Endothelial cell of umbilical vein (primary cell): ENCODE results near the gene PRR5L. TPM values are rescaled to one million over a fixed set of nuclear protein-coding genes. Genes with fewer than 3 reads are reported as not detected.

Experiments used
- BruUV-seq: library from RNA; stranded (reverse); fragments of 400-500 nt; replicated peaks from 2 replicates; lab custom pipeline; 2021; lab: Mats Ljungman, UMichigan
- CTCF ChIA-PET: fragments of 300-600, 350-600 bp; sonication (Branson Sonifier 250); formaldehyde crosslinking; loops from one replicate; lab custom pipeline; 2021; ENCODE audit warnings: antibody characterized with exemption, inconsistent platforms; lab: Charles Lee
- POLR2A ChIA-PET: fragments of 300-600, 350-600 bp; sonication (Branson Sonifier 250); formaldehyde crosslinking; loops from one replicate; lab custom pipeline; 2021; ENCODE audit warnings: antibody characterized with exemption, inconsistent platforms; lab: Charles Lee
- DNase-seq: peaks from one replicate; pipeline ENCODE4 v3.0.0-alpha.2; 2011; ENCODE audit warnings: low read depth, low spot score
- FAIRE-seq: peaks from 2 replicates; lab custom pipeline; 2011; peaks lifted over from hg19 to GRCh38; lab: Jason Lieb, UNC
- H2AFZ ChIP-seq: 2 replicates; pipeline ENCODE4 v1.6.0; 2012; ENCODE audit warnings: low read depth, low read length, control low read depth, inconsistent platforms
- H3K27ac ChIP-seq: 2 replicates; pipeline ENCODE4 v1.5.1; 2011; ENCODE audit warnings: low read depth, mild to moderate bottlenecking, control low read depth, low read length, moderate library complexity; ENCODE audit not compliant: insufficient read depth
- H3K27me3 ChIP-seq, 2 experiments: 2 replicates each; pipeline versions ENCODE4 v1.6.0 to v1.6.1; 2011; ENCODE audit warnings: low read length in 2 of 2, mixed read lengths in 1 of 2; ENCODE audit not compliant: control insufficient read depth in 2 of 2, insufficient read depth in 2 of 2
- H3K36me3 ChIP-seq, 2 experiments: 2 replicates in 1 of 2; 3 replicates in 1 of 2; pipeline ENCODE4 v1.5.1; 2011; ENCODE audit warnings: low read length in 2 of 2, mild to moderate bottlenecking in 1 of 2, moderate library complexity in 1 of 2; ENCODE audit not compliant: control insufficient read depth in 2 of 2, insufficient read depth in 2 of 2; ENCODE audit errors: extremely low read depth in 1 of 2
- H3K4me1 ChIP-seq: 3 replicates; pipeline ENCODE4 v1.5.1; 2011; ENCODE audit warnings: mild to moderate bottlenecking, low read length; ENCODE audit not compliant: control insufficient read depth, insufficient read depth; ENCODE audit errors: extremely low read depth
- H3K4me2 ChIP-seq: 2 replicates; pipeline ENCODE4 v1.6.1; 2011; ENCODE audit warnings: low read length, control low read depth, mixed read lengths; ENCODE audit not compliant: insufficient read depth
- H3K4me3 ChIP-seq, 3 experiments: fragments of 200-600 bp in 1 of 3; sonication (generic), shearing (Covaris generic) in 1 of 3; replicated peaks in 1 of 3; 2 replicates each; pipeline ENCODE4 v1.5.1; 2011 to 2016; ENCODE audit warnings: control low read depth in 3 of 3, low read length in 3 of 3, mild to moderate bottlenecking in 2 of 3, inconsistent platforms in 1 of 3, low read depth in 1 of 3, moderate library complexity in 1 of 3; ENCODE audit not compliant: insufficient read depth in 1 of 3
- H3K79me2 ChIP-seq: 2 replicates; pipeline ENCODE4 v1.6.0; 2012; ENCODE audit warnings: low read length, inconsistent platforms; ENCODE audit not compliant: control insufficient read depth, insufficient read depth
- H3K9ac ChIP-seq: replicated peaks from 2 replicates; pipeline ENCODE3; 2011; ENCODE audit warnings: low read length, control low read depth; ENCODE audit not compliant: insufficient read depth; ENCODE audit errors: extremely low read depth
- H3K9me1 ChIP-seq: replicated peaks from 3 replicates; pipeline ENCODE4 v1.6.0; 2011; ENCODE audit warnings: mild to moderate bottlenecking, low read length; ENCODE audit not compliant: control insufficient read depth, insufficient read depth; ENCODE audit errors: extremely low read depth
- H3K9me3 ChIP-seq: replicated peaks from 2 replicates; pipeline ENCODE4 v1.5.1; 2012; ENCODE audit warnings: low read length, inconsistent platforms; ENCODE audit not compliant: control insufficient read depth, insufficient read depth
- H4K20me1 ChIP-seq: replicated peaks from 2 replicates; pipeline ENCODE3; 2011; ENCODE audit warnings: mild to moderate bottlenecking, low read length; ENCODE audit not compliant: control insufficient read depth, insufficient read depth; ENCODE audit errors: extremely low read depth
- CTCF ChIP-seq, 2 donors: IDR thresholded peaks; 1 replicate in 1 of 2; 2 replicates in 1 of 2; pipeline ENCODE4 v1.5.1; 2011; ENCODE audit warnings: low read length in 2 of 2, mild to moderate bottlenecking in 2 of 2, moderate library complexity in 2 of 2, control low read depth in 1 of 2, inconsistent platforms in 1 of 2, low read depth in 1 of 2; ENCODE audit not compliant: insufficient read depth in 1 of 2; ENCODE audit errors: extremely low read depth in 1 of 2
- EZH2 ChIP-seq: IDR thresholded peaks from 2 replicates; pipeline ENCODE4 v1.6.1; 2012; ENCODE audit warnings: borderline replicate concordance, low read depth, mild to moderate bottlenecking, moderate library complexity, low read length, inconsistent platforms; ENCODE audit not compliant: severe bottlenecking
- FOS ChIP-seq: IDR thresholded peaks from 2 replicates; pipeline ENCODE4 v1.6.1; 2011; ENCODE audit warnings: mild to moderate bottlenecking, low read length, moderate library complexity, borderline replicate concordance; ENCODE audit not compliant: insufficient read depth
- JUN ChIP-seq: IDR thresholded peaks from 2 replicates; pipeline ENCODE4 v1.6.1; 2011; ENCODE audit warnings: borderline replicate concordance, low read depth; ENCODE audit not compliant: insufficient read length, insufficient read depth
- MYC ChIP-seq: IDR thresholded peaks from one replicate; pipeline ENCODE4 v1.6.1; 2011; ENCODE audit warnings: mild to moderate bottlenecking, low read depth, low read length
- POLR2AphosphoS5 ChIP-seq: IDR thresholded peaks from 2 replicates; pipeline ENCODE4 v1.6.1; 2012; ENCODE audit warnings: low read depth, mild to moderate bottlenecking, control low read depth, low read length, moderate library complexity; ENCODE audit not compliant: insufficient read depth
- dilution Hi-C: fragments of 300-500 bp; cut with MboI; formaldehyde crosslinking; loops from one replicate; pipeline ENCODE4 v1.15.0; 2019; ENCODE audit warnings: low sequenced_read_pairs; ENCODE audit not compliant: extremely low pct_ligation_motif_present
- intact Hi-C: fragments of 100-400 bp; cut with micrococcal nuclease; formaldehyde crosslinking; loops from one replicate; pipeline ENCODE4 v1.10.0; 2022
- polyA plus RNA-seq, 4 experiments: library from polyadenylated mRNA; depleted of rRNA in 3 of 4; stranded (reverse) in 3 of 4; unstranded in 1 of 4; fragments of >200 nt; gene quantifications; 2 replicates each; pipeline versions ENCODE4 v1.2.1 to v1.2.3, GENCODE V29; 2011 to 2012; ENCODE audit warnings: missing spikeins in 1 of 4
- total RNA-seq: library from RNA; stranded (reverse); gene quantifications from 2 replicates; pipeline ENCODE4 v1.2.3, GENCODE V29; 2021

The PRR5L gene
- total and polyA plus RNA-seq, 2 donors (not counting 3 experiments of a cell fraction or from before 2014, with no cell fraction given) = 2.5 to 6.1 TPM

DNA sequence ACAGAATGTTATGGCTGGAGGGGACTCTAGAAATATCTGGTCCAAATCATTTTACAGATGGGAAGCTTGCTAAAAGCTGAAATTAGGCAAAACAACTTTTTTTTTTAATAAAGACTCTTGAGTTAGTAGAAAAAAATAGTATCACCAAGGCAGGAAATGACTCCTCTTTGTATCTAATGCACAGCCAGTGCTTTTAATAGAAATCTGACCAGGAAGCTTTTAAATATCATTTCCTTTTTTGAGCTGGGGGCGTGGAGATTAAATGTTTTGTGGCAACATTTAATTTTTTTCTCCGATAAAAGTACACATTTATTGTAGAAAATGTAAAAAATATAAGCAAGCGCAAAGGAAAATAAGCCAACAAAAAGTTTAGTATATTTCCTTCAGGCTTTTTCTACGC, 191.5 kb downstream of the PRR5L start:
- BruUV-seq = no TSS peak
- Histone ChIP-seq H3K9me1 (peaks cover 2% of the 10 kb centered on the region), H3K36me3 (peaks cover 22 to 26% of the 10 kb centered on the region in 2 experiments), H3K4me3 (peak overlapping the region in 1 of 3 experiments; percentile 50), H3K9me3 (no peaks in the 10 kb centered on the region), H3K4me1 (peaks cover 19% of the 10 kb centered on the region), H4K20me1 (no peaks in the 10 kb centered on the region), H3K79me2 (peaks cover 12% of the 10 kb centered on the region), H2AFZ (no peak overlapping the region), H3K27ac (peak overlapping the region; percentile 72), H3K4me2 (peak overlapping the region; percentile 82), H3K9ac (peak overlapping the region; percentile 54), H3K27me3 (no peaks in the 10 kb centered on the region)
- intact Hi-C loops (loop anchor here (1.0 kb wide), 1 partner anchor 430 kb away; no protein-coding TSS in a partner anchor), dilution Hi-C loops (no loop called here)
- ChIA-PET POLR2A (interaction anchor here (1.5 kb wide), 1 partner anchor 13 kb away, joined by 4 read pairs; no protein-coding TSS in a partner anchor), CTCF (interaction anchor here (0.7 to 2.6 kb wide), 13 partner anchors 9 to 666 kb away, joined by 3 to 26 read pairs (median 4); partner anchors contain the start of gene TRAF6)
- FAIRE-seq (peak; percentile 82), DNase-seq (peak; percentile 63)
- TF ChIP-seq POLR2AphosphoS5 = no peak
- TF ChIP-seq FOS = peak; percentile 39
- TF ChIP-seq EZH2 = no peak
- no peak for TF ChIP-seq CTCF (IDR thresholded peaks at IDR 0.05; ENCODE audit: extremely low read depth in 1 of 2, insufficient read depth in 1 of 2, low read depth in 1 of 2, low read length in 2 of 2)
- peak; percentile 31 for TF ChIP-seq JUN
- no peak for TF ChIP-seq MYC
